Astrocyte (in vitro differentiated cells and primary cell): ENCODE measurements around the gene DRP2.

Experiments used
- CTCF ChIP-seq: IDR thresholded peaks from 2 replicates; pipeline ENCODE4 v1.5.1; 2011; ENCODE audit warnings: low read depth, mild to moderate bottlenecking, inconsistent platforms, low read length, moderate library complexity; ENCODE audit not compliant: insufficient read depth
- EZH2 ChIP-seq: IDR thresholded peaks from 2 replicates; pipeline ENCODE4 v1.6.1; 2012; ENCODE audit warnings: mild to moderate bottlenecking, low read length, inconsistent platforms; ENCODE audit not compliant: insufficient read depth

- TF ChIP-seq CTCF (no peak), EZH2 (no peak)
Measured at GRCh38 chrX:101257448-101258258, 38.1 kb downstream of the DRP2 start.
